GM21381 (cell line): ENCODE data around the gene CHCHD6.

ENCODE experiments used
- ATAC-seq: cut with Tn5 transposase; IDR thresholded peaks from one replicate; pipeline ENCODE4 v1.9.1; 2021; ENCODE audit warnings: mild to moderate bottlenecking, moderate library complexity; ENCODE audit not compliant: unreplicated experiment

Gene CHCHD6

DNA sequence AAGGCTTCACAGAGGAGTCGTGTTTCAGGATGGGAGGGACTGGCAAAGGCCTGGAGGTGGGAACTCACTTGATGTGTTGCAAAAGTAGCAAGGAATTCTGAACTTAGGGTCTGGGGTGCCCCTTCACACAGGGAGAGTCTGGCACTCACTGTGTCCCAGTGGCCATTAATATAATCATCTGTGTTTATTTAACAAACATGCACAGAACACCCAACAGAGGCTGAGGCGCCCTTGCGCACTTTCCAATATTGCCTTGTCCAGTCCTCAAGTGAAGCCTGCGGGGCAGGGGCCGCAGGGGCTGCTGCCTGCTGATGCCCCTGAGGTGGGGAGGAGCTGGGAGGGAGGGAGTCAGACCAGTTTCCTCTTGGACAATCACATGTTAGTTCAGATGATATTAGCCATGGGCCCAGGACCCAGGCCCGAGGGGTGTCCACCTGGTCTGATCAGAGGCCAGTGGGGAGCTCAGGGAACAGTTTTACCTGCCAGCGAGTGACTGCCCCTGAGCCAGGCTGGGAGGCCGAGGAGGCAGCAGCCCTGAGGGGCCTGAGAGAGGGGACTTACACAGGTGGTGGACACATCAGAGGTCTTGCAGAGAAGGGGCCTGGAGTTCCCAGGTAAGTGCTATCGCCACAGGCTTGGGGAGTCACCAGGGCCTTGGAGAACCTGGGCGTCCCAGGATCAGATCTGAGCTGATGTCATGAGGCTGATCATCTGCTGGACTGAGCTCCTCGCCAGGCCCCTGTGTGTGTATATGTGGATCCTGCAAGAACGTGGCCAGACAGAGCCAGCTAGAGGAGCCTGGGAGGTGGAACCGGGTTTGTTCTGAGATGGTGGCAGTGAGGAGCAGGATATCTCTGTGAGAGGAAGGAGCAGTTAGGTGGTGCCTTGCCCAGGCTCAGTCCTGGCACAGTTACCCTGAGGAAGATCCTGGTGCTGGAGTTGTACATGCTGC lies 35.3 kb upstream of the CHCHD6 start:
- ATAC-seq = no peak

- no peak for ATAC-seq
Observed at GRCh38 chr3:126671521-126671920, 32.5 kb upstream of the CHCHD6 start.

GRCh38 chr3:126672340-126672739 lies 31.7 kb upstream of the CHCHD6 start:
- no peak for ATAC-seq

GRCh38 chr3:126672741-126673140 lies 31.3 kb upstream of the CHCHD6 start:
- no peak for ATAC-seq

- no peak for ATAC-seq
Observed at GRCh38 chr3:126676919-126677705, 26.9 kb upstream of the CHCHD6 start.

DNA sequence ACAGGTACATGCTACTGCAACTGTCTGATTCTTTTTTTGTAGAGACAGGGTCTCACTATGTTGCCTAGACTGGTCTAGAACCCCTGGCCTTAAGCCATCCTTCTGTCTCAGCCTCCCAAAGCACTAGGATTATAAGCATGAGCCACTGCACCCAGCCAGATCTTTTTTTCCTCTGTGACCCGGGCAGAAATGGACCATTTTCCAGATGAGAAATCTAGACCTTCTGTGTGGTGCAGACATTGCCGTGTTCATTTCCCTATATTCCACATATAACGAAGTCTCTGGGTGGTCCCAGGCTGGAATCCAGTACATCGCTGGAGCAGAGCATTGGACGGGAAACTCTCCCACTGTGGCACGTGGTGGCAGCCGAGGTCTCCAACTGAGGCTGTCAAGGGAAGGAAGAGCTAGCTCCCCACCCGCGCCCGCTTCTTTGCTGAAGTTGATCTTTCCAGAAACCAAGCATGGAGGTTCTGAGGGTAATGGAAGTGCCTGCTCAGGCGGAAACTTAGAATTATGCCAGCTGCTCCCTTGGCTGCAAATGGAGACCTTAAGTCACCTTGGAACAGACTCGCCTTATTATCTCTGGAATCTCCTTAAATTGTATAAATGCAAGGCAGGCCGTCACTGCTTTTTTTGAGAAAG lies 26.1 kb upstream of the CHCHD6 start:
- ATAC-seq = no peak

DNA sequence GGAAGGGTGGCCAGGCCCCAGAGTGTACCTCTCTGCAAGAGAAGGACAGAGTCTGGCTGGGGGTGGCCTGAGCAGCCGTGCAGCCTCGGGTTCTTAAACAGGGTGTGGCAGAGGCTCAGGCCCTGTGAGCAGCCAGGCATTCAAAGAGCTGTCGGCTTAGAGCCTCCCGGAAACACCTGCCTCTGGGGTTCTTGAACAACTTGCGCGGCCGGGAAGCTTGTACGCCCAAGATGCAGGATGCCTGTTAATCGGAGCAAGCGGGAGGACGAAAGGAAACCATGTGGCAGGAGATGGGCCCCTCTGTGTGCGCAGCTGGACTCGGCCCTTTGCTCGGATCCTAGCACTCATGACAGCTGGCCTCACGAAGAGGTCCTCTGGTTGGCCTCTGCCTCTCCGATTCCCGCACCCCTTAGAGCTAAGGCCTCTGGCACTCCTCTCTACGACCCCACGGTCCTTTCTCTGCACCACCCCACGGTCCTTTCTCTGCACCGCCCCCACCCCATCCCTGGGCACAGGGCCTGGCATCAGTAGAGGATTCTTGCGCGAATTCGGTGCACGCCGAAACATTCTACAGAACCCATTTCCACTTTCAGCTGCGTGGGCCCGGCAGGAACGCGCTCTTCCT lies 25.2 kb upstream of the CHCHD6 start:
- ATAC-seq = no peak

DNA sequence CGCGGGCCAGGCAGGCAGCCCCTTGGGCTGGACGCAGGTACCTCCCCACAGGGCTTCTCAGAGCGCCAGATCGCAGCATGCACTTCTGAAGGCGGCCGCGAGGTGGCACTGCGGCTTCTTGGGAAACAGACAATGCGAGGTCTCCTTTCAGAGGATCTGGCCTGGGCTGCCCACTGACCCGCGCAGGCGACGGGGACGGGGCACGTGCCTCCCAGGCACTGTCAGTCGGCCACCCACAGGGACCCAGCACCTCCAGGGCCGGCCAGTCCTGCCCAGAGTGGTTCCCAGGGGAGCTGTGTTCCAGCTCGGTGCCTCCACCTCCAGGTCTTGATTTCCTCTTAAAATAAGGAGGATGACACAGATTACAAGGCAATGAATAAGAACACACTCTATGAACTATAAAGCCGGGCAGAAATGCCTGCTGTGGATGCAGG lies 24.7 kb upstream of the CHCHD6 start:
- no peak for ATAC-seq

DNA sequence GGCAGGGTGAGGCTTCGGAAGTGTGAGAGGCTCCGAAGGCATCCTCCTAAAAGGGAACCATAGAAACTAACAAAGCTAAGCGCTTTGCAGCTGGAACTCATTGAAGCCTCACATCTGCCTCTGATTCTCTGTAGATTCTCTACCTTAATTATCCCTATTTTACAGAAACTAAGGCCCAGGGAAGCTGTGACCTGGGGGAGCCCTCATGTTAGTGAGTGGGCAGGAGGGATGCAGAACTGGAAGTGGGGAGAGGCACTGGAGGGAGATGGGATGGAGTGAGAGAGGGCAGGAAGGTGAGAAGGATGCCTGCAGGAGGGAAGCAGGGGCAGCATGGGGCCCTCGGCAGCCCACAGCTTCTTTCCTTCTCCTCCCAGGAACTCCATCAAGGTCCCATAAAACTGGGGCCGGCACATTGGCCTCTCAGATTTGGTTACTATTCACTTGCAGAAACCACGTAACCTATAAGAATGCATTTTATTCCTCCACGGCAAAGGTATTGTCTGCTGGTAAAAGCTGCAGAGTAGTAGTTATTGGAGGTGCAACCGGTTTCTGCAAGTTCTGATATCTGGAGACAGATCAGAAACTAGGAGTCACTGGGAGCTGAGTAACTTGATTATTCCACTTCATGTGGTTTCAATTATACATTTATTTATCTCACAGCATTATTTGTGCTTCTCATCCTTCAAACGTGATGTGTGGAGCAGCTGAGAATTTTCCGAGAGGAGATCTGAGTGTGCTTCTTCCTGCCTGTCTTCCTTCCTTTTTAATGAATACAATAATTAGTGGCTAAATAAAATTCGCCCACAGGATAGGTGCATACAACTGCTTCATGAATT lies 24.0 kb upstream of the CHCHD6 start:
- no peak for ATAC-seq

GRCh38 chr3:126680667-126681055 lies 23.4 kb upstream of the CHCHD6 start:
- no peak for ATAC-seq

- no peak for ATAC-seq
Observed at GRCh38 chr3:126682009-126682408, 22.0 kb upstream of the CHCHD6 start.

DNA sequence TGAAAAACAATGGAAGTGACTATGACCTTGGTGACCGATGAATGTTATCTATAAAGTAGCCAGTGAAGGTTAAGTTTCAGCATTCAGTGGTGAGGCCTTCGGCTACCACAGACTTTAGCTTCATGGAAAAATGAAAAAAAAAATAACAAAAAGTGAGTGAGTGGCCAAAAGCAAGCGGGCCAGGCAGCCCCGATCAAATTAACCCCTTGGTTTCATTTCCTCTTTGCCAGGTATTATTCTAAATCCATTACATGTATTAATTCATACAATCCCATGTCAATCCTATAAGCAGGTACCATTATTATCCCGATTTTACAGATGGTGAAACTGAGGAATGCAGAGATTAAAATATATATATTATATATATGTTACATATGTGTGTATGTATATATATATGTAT lies 21.0 kb upstream of the CHCHD6 start:
- ATAC-seq = no peak

DNA sequence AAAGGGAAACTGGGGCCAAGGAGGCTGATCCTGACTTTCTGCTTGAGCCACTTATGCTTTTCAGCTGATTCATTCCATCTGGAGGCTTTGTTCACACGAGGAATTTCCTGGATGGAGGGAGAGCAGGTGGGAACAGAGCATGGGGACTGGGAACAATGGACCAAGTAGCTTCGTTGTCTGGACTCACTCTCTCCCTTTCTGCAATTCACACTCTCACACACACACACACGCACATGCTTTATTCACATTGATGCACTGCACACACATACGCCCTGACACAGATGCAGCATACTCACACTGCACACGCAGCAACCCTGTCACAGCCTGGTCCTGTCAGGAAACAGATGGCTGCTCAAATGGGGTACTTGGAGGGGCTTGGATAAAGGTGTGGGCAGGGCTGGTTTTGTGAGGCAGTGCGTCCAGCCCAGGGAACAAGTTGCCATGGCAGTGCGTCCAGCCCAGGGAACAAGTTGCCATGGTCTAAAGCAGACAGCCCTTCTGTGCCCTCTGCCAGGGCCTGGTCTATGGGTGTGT lies 19.8 kb upstream of the CHCHD6 start:
- ATAC-seq = no peak

DNA sequence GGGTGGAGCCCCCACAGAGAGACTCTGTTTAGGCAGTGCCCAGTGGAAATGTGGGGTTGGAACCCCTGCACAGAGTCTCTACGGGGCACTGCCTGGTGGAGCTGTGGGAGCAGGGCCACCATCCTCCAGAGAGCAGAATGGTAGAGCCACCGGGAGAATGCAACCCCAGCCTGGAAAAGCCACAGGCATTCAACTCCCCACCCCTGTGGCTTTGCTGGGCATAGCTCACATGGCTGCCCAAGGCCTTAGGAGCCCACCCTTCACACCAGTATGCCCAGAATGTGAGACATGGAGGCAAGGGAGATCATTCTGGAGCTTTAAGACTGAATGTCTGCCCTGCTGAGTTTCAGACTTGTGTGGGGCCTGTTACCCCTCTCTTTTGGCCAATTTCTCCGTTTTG lies 19.0 kb upstream of the CHCHD6 start:
- ATAC-seq = no peak

GRCh38 chr3:126685493-126685892 lies 18.5 kb upstream of the CHCHD6 start:
- no peak for ATAC-seq

DNA sequence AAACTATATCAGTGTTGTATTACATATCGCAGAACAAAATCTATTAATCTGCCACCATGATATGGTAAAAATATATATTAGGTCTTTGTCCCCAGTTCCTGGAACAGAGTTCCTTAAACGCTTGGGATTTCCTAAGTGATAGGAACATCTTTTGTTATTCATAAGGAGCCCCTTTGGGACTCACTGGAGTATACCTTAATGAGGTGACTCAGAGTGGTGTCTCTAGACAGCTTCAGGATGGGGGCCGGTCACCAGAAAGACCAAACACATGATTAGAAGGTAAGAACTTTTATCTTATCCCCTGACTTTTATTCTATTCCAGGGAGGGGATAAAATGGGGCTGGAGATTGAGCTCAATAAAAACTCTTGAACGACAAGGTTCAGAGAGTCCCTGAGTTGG lies 12.3 kb upstream of the CHCHD6 start:
- ATAC-seq = no peak

DNA sequence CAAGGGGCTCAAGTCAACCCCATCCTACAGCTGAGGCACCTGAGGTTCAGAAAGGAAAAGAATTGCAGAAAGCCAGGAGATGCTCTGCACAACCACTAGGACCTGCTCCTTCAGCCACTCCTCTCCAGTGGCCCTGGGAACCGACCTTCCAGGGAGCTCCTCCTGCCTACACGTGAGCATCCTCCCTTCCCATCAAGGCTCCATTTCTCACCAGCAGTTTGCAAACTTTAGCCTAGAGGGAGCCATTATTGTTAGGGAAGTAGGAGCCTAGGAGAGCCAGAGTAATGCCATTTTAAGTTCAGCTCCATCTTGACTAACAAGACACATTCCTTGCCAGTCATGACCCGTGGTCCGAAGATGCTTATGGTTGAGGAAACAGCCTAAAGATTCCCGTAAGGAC lies 11.2 kb upstream of the CHCHD6 start:
- no peak for ATAC-seq

DNA sequence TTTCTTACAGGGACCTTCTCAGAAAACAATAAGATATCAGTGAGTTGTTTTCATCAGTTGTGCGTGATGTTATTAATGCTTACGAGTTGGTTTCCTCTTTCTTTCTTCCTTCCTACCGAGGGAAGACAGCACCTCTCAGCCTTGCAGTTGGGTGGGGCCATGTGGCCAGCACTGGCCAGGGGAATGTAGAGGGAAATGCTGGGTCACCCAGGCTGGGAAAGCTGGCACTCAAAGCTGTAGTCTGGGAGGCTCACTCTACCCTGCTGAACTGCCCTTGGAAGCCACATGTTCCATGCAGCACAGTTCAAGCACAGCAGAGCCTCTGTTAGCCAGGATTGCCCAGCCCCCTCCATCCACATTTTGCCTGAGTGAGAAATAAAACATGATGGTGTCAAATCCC lies 10.1 kb upstream of the CHCHD6 start:
- ATAC-seq = no peak

GRCh38 chr3:126696701-126697267 lies 7.3 kb upstream of the CHCHD6 start:
- ATAC-seq = no peak

- ATAC-seq = no peak
Observed at GRCh38 chr3:126699011-126699410, 5.0 kb upstream of the CHCHD6 start.
